HG03460 (cell line): ENCODE measurements around the gene C19orf18.
"Not testable (repeated sequence)": the region's sequence is repeated elsewhere in the genome, so short reads cannot be mapped to it uniquely, and the experiment has no call there.

Experiments used
- ATAC-seq: cut with Tn5 transposase; IDR thresholded peaks from one replicate; pipeline ENCODE4 v1.9.1; 2021; ENCODE audit not compliant: unreplicated experiment

Gene C19orf18

DNA sequence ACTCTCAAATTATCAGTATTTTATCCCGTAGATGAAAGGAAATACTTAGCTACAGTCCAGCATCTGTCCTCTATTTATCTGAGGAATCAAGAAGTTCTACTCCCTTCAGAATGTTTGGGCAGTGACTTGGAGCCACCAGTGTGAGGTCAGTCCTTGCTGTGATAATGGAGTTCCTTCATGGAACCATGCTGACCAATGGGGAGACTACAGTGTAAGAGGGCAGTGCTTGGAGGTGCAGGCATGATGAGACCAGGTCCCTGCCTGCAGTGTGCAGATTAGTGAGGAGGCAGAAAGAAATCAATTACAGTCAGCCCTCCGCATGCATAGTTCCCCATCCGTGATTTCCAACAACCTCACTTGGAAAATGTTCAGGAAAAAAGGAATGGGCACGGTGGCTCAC lies at the start of gene C19orf18:
Gene C19orf18, minus strand, starts transcription at position 101 of the 400 bp plus-strand sequence. CDS start 102 bp downstream, outside the sequence.
- no peak for ATAC-seq

DNA sequence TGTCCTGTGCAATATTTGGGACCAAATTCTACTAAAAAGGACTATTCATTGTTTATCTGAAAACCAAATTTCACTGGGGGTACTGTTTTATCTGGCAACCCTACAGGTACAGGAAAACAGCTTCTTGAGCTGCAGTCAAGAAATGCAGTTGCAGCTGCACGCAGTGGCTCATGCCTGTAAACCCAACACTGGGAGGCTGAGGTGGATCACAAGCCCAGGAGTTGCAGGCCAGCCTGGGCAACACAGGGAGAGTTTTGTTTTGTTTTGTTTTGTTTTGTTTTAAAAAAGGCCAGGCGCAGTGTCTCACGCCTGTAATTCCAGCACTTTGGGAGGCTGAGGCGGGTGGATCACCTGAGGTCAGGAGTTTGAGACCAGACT lies 47.9 kb upstream of the C19orf18 start:
- no peak for ATAC-seq

DNA sequence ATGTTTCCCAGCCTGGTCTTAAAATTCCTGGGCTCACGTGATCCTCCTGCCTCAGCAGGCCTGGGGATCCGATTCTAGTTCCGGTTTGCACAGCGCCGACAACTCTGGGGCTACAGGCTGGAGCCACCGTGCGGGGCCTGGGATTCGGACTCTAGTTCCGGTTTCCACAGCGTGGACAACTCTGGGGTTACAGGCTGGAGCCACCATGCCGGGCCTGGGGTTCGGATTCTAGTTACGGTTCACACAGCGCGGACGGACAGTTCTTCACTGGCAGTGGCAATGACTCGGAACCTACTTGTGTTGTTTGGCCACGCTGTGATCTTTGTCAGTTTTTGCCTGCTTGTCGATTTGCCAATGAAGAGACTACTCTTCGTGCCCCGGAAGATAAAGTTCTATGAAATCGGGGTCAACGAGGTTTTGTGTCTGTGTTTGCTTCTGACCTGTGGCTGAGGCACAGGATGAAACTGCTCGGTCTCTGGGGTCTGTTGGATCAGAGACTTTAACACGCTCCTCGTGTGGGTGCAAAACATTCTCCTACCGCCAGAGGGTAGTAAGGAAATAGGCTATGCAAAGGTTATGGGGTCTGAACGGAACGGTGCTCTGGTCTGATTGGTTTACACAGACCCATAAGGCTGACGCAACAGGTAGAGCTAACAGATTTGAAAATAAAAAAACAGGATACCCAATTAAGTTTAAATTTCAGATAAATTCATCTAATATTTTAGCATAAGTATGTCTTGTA lies 47.4 kb upstream of the C19orf18 start:
- no peak for ATAC-seq

DNA sequence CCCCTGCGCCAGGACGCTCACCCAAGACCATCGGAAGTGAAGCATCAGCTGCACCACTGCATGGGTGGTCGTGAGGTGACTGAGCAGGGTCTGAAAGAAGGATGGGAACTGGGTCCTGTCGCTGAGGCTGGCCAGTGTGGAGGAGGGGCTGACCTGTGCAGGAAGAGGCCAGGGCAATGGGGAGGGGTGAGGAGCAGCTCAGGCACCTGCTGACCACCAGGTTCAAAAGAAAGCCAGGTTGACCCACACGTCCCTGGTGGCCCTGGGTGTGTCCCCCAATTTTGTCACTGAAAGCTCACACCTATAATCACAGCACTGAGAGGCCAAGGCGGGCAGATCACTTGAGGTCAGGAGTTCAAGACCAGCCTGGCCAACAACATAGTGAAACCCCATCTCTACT lies 45.8 kb upstream of the C19orf18 start:
- no peak for ATAC-seq

DNA sequence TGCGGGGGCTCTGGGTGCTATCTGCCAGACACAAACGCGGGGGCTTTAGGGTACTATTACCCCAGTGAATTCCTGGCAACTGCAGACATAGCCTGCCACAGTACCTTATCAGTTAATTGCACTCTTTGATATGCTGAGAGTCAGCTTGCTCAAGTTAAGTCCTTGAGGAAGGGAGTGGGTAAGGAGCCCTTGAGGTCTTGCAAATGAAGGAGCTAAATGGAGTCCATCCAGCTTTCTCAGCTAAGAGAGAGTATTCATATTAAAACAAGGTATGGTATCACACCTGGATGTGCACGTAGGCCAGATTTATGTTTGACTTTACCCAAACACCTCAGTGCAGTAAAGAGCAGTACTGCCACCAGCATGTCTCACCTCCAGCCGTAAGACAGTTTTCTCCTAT lies 39.8 kb upstream of the C19orf18 start:
- no peak for ATAC-seq

DNA sequence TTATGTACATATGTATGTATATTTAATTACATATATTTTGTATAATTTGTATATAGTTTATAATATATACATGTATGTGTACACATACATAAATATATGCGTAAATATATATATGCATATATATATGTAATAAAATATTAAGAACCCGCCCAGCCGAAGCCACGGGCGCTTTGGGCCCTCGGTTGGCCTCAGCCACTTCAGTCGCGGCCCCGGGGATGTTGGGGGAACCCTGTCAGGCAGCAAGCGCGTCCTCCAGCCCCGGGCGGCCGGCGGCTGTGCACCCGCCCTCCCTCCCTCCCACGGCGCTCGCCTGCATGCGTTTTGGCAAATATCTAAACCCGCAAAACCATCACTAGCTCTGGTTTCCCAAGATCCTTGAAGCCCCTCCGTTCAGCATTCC lies 36.2 kb upstream of the C19orf18 start:
- no peak for ATAC-seq

DNA sequence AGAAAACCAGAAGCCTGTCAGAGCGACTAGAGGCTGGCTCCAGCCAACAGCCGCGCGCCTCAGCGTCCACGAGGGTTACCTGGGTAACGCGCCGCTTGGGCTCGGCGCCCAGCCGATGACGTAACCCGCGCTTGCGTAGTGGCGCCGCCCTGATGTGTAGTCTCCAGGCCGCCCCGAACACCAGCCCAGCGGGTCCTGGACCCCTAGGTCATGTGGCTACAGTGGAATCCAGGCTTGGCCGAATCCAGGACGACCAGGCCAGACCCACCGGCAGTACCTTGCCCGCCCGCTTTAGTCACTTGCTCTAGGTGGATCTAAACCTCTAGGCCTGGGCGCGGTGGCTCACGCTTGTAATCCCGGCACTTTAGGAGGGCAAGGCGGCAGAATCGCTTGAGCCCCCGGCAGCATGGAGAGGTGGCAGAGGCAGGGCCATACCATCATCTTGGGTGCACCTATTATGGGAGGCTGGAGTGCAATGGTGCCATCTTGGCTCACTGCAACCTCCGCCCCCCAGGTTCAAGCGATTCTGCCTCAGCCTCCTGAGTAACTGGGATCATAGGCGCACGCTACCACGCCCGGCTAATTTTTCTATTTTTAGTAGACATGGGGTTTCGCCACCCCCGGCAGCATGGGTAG lies 35.5 kb upstream of the C19orf18 start:
- ATAC-seq = no peak

DNA sequence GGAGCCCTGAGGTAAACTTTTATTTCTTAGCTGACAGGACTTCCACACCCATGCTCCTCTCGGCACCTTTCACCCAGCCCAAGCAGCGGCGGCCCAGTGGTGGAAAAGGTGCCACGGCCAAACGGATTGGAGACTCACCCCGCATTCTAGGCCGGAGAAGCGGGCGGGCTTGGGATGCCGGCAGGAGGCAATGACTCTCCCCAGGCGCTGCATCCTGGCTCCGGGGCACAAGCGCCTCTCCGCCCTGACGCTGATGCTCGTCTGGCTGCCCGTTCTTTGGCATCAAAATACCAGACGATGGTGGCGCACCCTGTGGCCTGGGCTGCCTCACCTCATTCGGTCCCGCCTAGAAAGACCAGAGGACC lies 34.9 kb upstream of the C19orf18 start:
- ATAC-seq = no peak

DNA sequence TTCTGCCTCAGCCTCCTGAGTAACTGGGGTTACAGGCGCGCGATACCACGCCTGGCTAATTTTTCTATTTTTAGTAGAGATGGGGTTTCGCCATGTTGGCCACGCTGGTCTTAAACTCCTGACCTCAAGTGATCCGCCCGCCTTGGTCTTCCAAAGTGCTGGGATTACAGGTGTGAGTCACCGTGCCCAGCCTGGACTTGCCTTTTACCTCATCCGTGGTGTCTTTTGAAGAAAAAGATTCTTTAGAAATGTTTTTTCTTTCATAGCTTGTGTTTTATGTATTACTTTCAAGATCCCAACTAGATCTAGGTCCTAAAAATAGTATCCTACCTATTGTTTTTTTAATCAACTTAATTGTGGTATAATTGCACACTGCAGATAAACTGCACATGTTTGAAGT lies 34.5 kb upstream of the C19orf18 start:
- ATAC-seq = not testable (repeated sequence)

DNA sequence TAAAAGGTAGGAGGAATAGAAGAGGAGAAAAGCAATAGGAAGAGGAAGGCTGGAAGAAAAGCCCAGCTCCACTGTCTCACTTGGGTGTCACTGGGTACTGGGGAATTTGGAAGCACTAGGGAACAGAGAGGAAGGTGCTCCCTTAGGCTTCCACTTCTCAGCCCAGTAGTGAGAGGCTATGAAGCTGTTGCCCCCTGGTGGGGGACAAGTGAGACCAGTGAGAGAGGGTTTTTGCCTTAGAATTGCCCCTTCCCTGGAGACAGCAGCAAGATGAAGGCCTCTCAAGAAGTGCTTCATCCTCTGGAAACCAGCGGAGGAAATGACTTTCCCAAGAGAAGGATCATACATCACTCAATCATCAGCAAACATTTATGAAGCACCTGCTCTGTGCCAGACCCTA lies 33.0 kb upstream of the C19orf18 start:
- ATAC-seq = no peak

DNA sequence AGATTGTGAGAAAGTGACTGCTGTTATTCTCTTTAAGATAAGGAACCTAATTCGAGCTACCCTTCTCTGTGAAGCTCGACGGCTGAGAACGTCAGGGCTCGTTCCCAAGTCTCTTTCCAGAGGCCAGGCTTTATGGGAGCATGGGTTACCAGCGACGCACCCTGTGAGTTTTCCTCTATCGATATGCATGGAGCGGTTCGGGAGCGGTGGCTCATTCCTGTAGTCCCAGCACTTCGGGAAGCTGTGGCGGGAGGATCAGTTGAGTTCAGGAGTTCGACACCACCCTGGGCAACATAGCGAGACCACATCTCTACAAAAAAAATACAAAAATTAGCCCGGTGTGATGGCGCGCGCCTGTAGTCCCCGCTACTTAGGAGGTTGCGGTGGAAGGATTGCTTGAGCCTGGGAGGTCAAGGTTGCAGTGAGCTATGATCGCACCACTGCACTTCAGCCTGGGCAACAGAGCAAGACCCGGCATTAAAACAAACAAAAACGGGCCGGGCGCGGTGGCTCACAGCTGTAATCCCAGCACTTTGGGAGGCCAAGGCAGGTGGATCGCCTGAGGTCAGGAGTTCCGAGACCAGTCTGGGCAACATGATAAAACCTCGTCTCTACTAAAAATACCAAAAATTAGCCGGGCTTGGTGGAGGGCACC lies 29.0 kb upstream of the C19orf18 start:
- ATAC-seq = no peak

DNA sequence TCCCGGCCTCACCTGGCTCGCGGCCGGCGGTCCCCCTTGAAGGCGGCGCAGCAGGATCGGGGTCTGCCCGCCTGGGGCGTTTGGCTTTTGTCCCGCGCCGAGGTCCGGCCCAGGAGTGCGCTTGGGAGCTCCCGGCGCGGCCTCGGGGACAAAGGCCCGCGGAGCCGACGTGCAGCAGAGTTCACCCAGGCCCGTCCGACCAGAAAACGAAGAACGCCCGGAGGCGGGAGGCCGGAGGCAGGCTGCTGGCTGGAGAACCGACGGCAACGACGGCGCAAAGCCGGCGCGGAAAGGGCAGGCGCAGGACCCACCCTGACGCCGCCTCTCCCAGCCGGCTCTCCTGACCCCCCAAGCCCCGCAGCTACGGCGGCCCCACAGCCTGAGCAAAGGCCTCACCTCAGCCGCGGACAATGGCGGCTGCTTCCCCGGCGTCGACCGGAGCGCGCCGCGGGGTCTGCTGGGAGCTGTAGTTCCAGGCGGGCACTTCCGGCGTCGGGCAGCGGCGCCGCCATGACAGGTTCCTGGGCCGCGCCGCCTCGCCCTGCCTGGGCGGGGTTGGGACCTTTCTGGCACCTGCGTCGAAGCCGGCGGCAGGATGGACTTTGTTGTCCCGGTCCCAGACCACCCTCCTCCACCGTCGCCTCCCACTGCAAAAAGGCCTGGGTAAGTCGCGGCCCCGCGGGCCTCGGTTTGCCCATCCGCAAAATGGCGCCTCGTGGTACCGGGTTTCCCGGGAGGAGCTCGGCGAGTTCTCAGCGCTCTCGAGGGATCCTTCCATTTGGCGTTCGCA lies 28.2 kb upstream of the C19orf18 start, which contains the start of gene ZNF606:
Gene ZNF606, minus strand, starts transcription at position 437 of the 790 bp plus-strand sequence. CDS start 1,501 bp downstream, outside the sequence.
- peak; percentile 86 for ATAC-seq

DNA sequence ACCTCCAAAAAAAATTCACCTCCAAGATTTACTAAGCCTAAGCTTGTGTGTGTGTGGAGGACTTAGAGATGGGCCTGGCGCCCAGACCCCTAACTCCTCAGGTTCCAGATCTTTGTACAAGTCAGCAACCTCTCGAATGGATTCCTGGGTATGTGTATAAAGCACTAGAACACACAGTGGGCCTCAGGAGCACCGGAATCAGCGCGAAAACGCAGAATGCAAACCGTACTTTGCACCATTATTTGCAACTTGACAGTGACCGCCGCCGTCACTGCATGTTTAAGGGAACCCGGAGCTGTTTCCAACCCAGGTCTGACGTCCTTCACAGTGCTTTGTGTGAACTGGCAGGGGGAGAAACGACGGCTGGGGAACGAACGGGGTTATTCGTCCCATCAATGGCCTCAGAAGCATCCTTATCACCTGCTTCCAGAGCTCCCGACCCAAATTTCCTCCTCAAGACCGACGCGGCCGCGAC lies 27.6 kb upstream of the C19orf18 start:
- peak; percentile 25 for ATAC-seq

DNA sequence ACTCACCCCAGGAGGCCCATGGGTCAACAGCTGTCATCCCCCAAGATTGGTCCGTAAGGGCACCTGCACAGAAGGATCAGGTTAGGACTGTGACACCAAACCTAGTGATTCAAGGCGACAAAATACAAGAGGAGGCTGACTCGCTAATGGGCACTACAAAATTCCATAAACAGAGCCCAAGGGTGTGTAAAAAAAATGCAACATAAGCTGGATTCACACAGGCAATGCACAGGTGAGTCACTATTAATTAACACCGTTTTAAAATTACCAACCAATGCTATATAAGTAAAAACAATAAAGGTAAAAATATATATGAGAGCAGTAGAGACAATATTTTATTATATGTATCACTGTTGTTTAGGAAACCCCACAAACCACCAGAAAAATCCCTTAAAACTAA lies 26.3 kb upstream of the C19orf18 start:
- no peak for ATAC-seq

DNA sequence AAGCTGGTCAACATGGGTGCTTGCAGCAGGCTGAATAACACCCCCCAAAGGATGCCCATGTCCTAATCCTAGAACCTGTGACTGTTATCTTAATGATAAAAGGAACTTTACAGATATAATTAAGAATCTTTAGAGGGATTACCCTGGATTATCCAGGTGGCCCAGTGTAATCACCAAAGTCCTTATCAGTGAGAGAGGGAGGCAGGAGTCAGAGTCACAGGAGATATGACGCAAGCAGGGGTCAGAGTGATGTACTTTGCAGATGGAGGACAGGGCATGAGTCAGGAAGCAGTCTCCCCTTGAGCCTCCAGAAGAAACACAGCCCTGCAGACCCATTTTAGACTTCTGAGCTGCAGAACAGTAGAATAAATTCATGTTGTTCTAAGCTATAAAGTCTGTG lies 18.5 kb upstream of the C19orf18 start:
- no peak for ATAC-seq

DNA sequence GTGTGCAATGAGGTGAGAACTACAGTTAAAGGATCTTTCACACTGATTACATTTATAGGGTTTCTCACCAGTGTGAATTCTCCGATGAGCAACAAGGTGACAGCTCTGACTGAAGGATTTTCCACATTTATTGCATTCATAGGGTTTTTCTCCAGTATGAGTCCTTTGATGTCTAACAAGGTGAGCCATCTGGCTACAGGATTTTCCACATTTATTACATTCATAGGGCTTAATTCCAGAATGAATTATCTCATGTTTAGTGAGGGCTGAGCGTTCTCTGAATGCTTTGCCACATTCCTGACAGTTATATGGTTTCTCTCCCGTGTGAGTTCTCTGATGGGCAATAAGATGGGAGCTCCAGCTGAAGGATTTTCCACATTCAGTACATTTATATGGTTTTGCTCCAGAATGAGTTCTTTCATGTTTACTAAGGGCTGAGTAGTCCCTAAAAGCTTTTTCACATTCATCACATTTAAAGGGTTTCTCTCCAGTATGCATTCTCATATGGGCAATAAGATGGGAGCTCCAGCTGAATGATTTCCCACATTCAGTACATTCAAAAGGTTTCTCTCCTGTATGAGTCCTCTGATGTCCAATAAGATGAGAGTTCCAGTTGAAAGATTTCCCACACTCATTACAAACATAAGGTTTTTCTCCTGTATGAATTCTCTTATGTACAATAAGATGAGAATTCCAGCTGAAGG lies 4.4 kb upstream of the C19orf18 start:
- ATAC-seq = no peak

DNA sequence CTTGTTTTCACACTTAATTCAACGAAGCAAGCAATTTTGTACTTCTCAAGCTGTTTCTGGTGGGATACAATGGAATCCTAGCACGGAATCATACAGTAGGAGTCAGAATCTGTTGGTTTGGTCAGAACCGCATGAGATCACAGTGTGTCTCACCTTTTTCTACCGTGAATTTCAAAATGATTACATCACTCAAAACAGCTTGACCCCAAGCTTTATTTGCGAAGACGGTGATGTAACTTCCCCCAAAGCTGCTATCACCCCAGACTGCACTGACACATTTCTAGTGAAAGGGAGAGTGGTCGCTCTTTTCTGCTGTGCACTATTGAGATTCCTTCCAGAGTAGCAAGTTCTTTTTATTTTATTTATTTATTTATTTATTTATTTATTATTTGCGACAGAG lies 9.6 kb downstream of the C19orf18 start:
- ATAC-seq = no peak

DNA sequence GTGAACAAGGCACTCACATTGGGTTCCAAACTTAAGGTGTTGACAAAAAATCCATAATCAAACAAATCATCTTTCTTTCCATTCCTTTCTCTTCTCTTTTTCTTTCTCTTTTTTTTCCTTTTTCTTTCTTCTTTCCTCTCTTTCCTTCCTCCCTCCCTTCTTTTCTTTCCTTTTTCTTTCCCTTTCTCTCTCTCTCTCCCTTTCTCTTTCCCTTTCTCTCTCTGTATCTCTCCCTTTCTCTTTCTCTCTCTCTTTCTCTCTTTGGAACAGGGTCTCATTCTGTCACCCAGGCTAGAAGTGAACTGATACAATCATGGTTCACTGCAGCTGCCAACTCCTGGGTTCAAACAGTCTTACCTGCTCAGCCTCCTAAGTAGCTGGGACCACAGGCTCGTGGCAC lies 12.5 kb downstream of the C19orf18 start:
- ATAC-seq = no peak

DNA sequence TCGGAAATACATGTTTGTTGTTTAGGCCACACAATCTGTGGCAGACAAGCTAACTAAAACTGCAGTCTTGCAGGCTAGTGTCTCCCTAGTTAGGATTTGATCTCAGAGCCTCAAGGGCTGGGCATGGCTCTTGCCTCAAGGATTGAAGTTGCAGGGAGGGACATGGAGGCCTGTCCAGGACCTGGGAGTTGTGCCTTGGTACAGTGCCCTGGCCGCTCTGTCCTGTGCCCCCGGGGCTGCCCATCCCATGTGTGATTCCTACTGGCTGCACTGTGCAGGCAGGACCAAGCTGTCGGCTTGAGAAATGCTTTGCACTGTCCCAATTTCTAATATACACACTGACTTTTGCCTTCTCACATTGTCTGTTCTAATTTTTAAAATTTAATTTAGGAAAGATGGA lies 19.3 kb downstream of the C19orf18 start:
- ATAC-seq = no peak

DNA sequence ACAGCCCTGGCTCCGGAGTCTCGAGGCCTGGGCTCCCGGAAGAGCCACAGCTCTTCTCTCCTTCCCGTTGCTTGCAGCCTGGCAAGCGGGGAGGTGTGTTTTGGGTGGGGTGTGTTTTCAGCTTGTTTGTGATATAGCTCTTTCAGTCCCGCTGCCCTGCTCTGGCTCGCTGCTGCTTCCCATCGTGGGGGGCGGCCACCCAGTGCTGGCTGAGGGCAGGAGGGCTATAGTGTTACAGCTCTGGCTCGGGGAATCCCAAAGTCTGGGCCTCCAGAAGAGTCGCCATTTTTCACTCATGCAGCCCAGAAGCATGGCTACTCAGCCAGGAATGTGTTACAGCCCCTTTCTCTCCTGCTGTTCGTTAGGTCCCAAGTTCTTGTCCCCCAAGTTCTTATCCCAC lies 24.6 kb downstream of the C19orf18 start:
- no peak for ATAC-seq

DNA sequence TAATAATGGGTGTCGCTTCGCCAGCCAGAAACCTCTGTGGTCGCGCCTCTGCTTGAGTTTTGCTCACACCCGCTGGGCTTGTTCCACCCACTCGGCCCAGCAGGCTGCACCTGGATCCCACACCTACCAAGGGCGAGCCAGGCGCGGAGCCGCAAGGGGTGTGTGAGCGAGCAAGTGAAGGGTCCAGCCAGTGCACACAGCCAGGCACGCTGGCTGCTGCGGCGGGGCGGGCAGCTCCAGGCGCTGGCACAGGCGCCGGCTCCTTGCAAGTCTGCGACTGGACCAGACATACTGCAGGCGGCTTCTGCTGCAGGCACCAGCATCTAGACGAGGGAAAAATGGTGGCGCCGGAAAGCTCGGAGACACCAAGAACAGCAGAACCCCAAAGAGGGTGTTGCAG lies 25.0 kb downstream of the C19orf18 start:
- ATAC-seq = no peak
